GM23248 (cell line): ENCODE results near the gene STAG1. TPM values are rescaled to one million over a fixed set of nuclear protein-coding genes. Genes with fewer than 3 reads are reported as not detected.
"Not testable (repeated sequence)": the region's sequence is repeated elsewhere in the genome, so short reads cannot be mapped to it uniquely, and the experiment has no call there.

ENCODE experiments used
- DNase-seq: peaks from one replicate; pipeline ENCODE4 v3.0.0-alpha.2; 2015
- H2AFZ ChIP-seq: fragments of 200-600 bp; sonication (generic); 2 replicates; pipeline ENCODE4 v1.6.1; 2016; ENCODE audit warnings: antibody characterized with exemption
- H3F3A ChIP-seq: fragments of 200-600 bp; sonication (generic); 2 replicates; pipeline ENCODE4 v1.6.1; 2016; ENCODE audit warnings: mild to moderate bottlenecking, antibody characterized with exemption, mixed run types; ENCODE audit not compliant: insufficient read depth
- H3K27ac ChIP-seq: fragments of 200-600 bp; sonication (generic); 2 replicates; pipeline ENCODE4 v1.5.1; 2016; ENCODE audit warnings: mild to moderate bottlenecking
- H3K27me3 ChIP-seq: fragments of 200-600 bp; sonication (generic); replicated peaks from 2 replicates; pipeline ENCODE4 v1.6.1; 2016; ENCODE audit warnings: mild to moderate bottlenecking; ENCODE audit not compliant: insufficient read depth
- H3K36me3 ChIP-seq: fragments of 200-600 bp; sonication (generic); 2 replicates; pipeline ENCODE4 v1.6.1; 2016; ENCODE audit warnings: low read depth, mild to moderate bottlenecking
- H3K4me1 ChIP-seq: fragments of 200-600 bp; sonication (generic); 2 replicates; pipeline ENCODE4 v1.6.1; 2016; ENCODE audit warnings: mild to moderate bottlenecking; ENCODE audit not compliant: insufficient read depth
- H3K4me2 ChIP-seq: fragments of 200-600 bp; sonication (generic); one replicate; pipeline ENCODE4 v1.6.1; 2016; ENCODE audit warnings: mild to moderate bottlenecking; ENCODE audit not compliant: unreplicated experiment
- H3K4me3 ChIP-seq: fragments of 200-600 bp; sonication (generic); 2 replicates; pipeline ENCODE4 v1.5.1; 2016; ENCODE audit warnings: mild to moderate bottlenecking
- H3K79me2 ChIP-seq: fragments of 200-600 bp; sonication (generic); 2 replicates; pipeline ENCODE4 v1.6.1; 2016; ENCODE audit warnings: mild to moderate bottlenecking; ENCODE audit not compliant: insufficient read depth
- H3K9ac ChIP-seq: fragments of 200-600 bp; sonication (generic); 2 replicates; pipeline ENCODE4 v1.6.1; 2016; ENCODE audit warnings: mild to moderate bottlenecking
- H3K9me2 ChIP-seq: fragments of 200-600 bp; sonication (generic); 2 replicates; pipeline ENCODE4 v1.6.1; 2016; ENCODE audit warnings: mixed run types, mild to moderate bottlenecking, moderate library complexity; ENCODE audit not compliant: insufficient read depth
- H3K9me3 ChIP-seq: fragments of 200-600 bp; sonication (generic); one replicate; pipeline ENCODE4 v1.6.1; 2017; ENCODE audit warnings: low read depth
- H4K20me1 ChIP-seq: fragments of 200-600 bp; sonication (generic); 2 replicates; pipeline ENCODE4 v1.6.0; 2016; ENCODE audit not compliant: insufficient read depth
- EZH2 ChIP-seq: fragments of 200-600 bp; sonication (generic); IDR thresholded peaks from 2 replicates; pipeline ENCODE4 v1.6.1; 2018; ENCODE audit warnings: antibody characterized with exemption, mild to moderate bottlenecking; ENCODE audit not compliant: insufficient read depth, poor library complexity, severe bottlenecking
- EZH2phosphoT487 ChIP-seq: fragments of 200-600 bp; sonication (generic); IDR thresholded peaks from 2 replicates; pipeline ENCODE4 v1.6.1; 2018; ENCODE audit warnings: antibody characterized with exemption, moderate library complexity, mild to moderate bottlenecking, low read depth; ENCODE audit not compliant: insufficient read depth
- WGBS, 2 experiments: methylation state at CpG; one replicate each; pipeline ENCODE4 v1.1.6; 2015 to 2017; ENCODE audit warnings: low lambda C conversion rate in 2 of 2, low coverage in 1 of 2; ENCODE audit errors: missing lambda C conversion rate in 2 of 2; 5-methylcytosine and 5-hydroxymethylcytosine counted together
- in situ Hi-C: fragments of 300-500 bp; cut with MboI; formaldehyde crosslinking; loops from 2 replicates; pipeline ENCODE4 v1.15.0; 2020
- polyA plus RNA-seq: library from polyadenylated mRNA; unstranded; fragments of >200 nt; fragmentation: Nextera tagmentation; extraction: Ambion mirVana; gene quantifications from 2 replicates; pipeline ENCODE4 v1.2.1, GENCODE V29; 2016
- total RNA-seq: library from RNA; depleted of rRNA; stranded (reverse); fragments of >200 nt; shearing (Covaris generic); gene quantifications from 2 replicates; pipeline ENCODE4 v1.2.3, GENCODE V29; 2014

The STAG1 gene
- total and polyA plus RNA-seq, 2 experiments from 2014 or later = 21.1 to 39.7 TPM

DNA sequence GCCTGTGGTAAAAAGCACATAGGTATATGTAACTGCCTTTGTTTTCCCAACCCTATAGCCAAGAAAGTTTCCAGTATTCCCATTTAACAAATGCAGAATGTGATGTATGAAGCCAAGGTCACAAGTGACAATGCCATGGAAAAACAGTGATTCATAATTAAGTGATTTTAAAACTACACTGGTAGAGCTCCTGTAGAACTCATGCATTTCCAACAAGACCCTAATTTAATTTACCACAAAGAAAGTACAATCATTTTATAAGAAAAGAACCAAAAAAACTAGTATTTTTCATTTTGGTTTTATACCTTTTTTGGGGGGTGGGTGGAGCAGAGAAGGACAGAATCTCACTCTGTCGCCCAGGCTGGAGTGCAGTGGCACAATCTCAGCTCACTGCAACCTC, 82.0 kb downstream of the STAG1 start:
- DNase-seq = no peak
- Histone ChIP-seq H4K20me1 (peaks cover 12% of the 10 kb centered on the region; the same call in 1 of the 2 replicates), H3K9ac (no peak overlapping the region), H2AFZ (no peak overlapping the region), H3K4me1 (peaks cover 16% of the 10 kb centered on the region), H3K79me2 (peaks cover 99% of the 10 kb centered on the region), H3K27ac (no peak overlapping the region), H3K9me2 (no peaks in the 10 kb centered on the region), H3K27me3 (no peaks in the 10 kb centered on the region), H3K9me3 (no peaks in the 10 kb centered on the region), H3K4me2 (no peak overlapping the region), H3F3A (no peaks in the 10 kb centered on the region), H3K36me3 (no peaks in the 10 kb centered on the region), H3K4me3 (no peak overlapping the region)
- in situ Hi-C loops = no loop called here
- WGBS, 2 experiments = 88 to 97% methylated on average over 1 of the region's 1 CpG
- no peak for TF ChIP-seq EZH2phosphoT487
- no peak for TF ChIP-seq EZH2

DNA sequence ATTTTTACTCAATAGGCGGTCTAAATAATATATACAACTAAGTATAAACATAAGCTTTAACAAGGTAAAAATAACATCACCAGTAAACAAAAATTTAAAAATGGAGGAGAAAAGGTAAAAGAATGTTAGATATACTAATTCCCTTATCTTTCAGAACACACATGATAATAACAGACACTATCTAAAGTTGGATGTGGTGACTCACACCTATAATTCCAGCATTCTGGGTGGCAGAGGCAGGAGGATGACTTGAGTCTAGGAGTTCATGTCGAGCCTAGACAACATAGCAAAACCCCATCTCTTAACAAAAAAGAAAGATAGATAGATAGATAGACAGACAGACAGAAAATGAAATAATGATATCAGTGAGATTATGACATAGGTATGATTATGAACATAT, 85.1 kb downstream of the STAG1 start:
- no peak for TF ChIP-seq EZH2phosphoT487
- Histone ChIP-seq H3K79me2 (peaks cover 100% of the 10 kb centered on the region), H3K27ac (no peak overlapping the region), H3K4me2 (no peak overlapping the region), H3K9me2 (no peaks in the 10 kb centered on the region), H3K9ac (no peak overlapping the region), H3K27me3 (no peaks in the 10 kb centered on the region), H3K4me3 (no peak overlapping the region), H2AFZ (no peak overlapping the region), H3K4me1 (peaks cover 10% of the 10 kb centered on the region), H4K20me1 (0 out of 2 replicates have a peak, but pooled peaks cover 8% of the 10 kb centered on the region), H3F3A (no peaks in the 10 kb centered on the region), H3K36me3 (no peaks in the 10 kb centered on the region), H3K9me3 (no peaks in the 10 kb centered on the region)
- in situ Hi-C loops = no loop called here
- WGBS, 2 experiments = 99 to 100% methylated on average over 2 of the region's 2 CpGs
- peak; percentile 16 for DNase-seq

DNA sequence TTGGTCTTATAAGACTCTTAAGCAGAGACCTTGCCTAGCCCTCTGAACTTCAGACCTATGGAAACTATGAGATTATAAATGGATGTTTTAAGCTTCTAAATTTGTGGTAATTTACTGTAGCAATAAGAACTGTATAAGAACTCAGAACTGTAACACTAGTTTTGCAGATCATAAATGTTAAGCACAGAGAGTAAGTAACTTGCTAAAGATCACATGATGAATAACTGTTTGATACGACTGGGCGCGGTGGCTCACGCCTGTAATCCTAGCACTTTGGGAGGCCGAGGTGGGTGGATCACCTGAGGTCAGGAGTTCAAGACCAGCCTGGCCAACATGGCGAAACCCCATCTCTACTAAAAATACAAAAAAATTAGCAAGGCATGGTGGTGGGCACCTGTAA, 85.9 kb downstream of the STAG1 start:
- H3K9me3 ChIP-seq, H3K9ac ChIP-seq, H2AFZ ChIP-seq, H3K4me3 ChIP-seq, DNase-seq, H3K27ac ChIP-seq, H3K27me3 ChIP-seq, H3F3A ChIP-seq, H4K20me1 ChIP-seq, H3K4me1 ChIP-seq, in situ Hi-C loops, H3K4me2 ChIP-seq, H3K9me2 ChIP-seq, H3K36me3 ChIP-seq: not testable (repeated sequence)
- 98% methylated on average over 6 of the region's 6 CpGs for WGBS, 2 experiments
- peaks cover 100% of the 10 kb centered on the region for H3K79me2 ChIP-seq

DNA sequence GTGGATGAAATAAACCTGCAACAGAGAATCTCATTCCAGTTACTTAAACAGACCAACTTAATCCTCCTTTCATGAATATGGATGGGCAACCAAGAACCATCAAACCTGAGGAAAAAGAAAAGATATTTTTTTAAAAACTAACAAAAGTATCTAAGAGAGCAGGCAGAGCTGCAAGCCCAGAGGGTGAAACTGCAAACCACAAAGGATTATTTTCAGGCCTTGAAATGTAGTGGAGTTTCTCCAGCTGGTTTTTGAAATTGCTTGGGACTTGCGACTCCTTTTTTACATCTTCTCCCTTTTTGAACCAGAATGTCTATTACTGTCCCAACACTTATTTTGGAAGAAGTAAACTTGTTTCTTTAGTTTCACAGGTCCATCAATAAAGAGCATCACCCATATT, 87.4 kb downstream of the STAG1 start:
- in situ Hi-C loops = no loop called here
- 95 to 97% methylated on average over 1 of the region's 1 CpG for WGBS, 2 experiments
- TF ChIP-seq EZH2 (no peak), EZH2phosphoT487 (no peak)
- H3K9me2 ChIP-seq = no peaks in the 10 kb centered on the region
- 0 out of 2 replicates have a peak, but pooled peaks cover 3% of the 10 kb centered on the region for H4K20me1 ChIP-seq
- H2AFZ ChIP-seq = no peak overlapping the region
- peaks cover 100% of the 10 kb centered on the region for H3K79me2 ChIP-seq
- no peaks in the 10 kb centered on the region for H3K36me3 ChIP-seq
- no peak for DNase-seq
- H3K4me3 ChIP-seq = no peak overlapping the region
- no peaks in the 10 kb centered on the region for H3K4me1 ChIP-seq
- H3F3A ChIP-seq = no peaks in the 10 kb centered on the region
- H3K27ac ChIP-seq = no peak overlapping the region
- no peak overlapping the region for H3K9ac ChIP-seq
- no peak overlapping the region for H3K4me2 ChIP-seq
- no peaks in the 10 kb centered on the region for H3K9me3 ChIP-seq
- H3K27me3 ChIP-seq = no peaks in the 10 kb centered on the region

DNA sequence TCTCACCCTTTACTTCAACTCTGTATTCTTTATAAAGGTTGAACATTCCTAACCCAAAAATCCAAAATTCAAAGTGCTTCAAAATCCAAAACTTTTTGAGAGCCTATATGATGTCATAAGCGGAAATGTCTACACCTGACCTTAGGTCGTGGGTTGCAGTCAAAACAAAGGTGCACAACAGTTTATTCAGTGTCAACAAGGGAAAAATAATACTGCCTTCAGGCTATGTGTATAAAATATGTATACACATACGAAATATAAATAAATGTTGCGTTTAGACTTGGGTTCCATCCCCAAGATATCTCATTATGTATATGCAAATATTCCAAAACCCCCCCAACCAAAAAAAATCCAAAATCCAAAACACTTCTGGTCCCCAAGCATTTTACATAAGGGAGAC, 90.9 kb downstream of the STAG1 start:
- WGBS, 2 experiments = 96 to 99% methylated on average over 4 of the region's 4 CpGs
- TF ChIP-seq EZH2 (no peak), EZH2phosphoT487 (no peak)
- no peak overlapping the region for H3K4me2 ChIP-seq
- no peaks in the 10 kb centered on the region for H3K36me3 ChIP-seq
- no peaks in the 10 kb centered on the region for H3K9me3 ChIP-seq
- peaks cover 100% of the 10 kb centered on the region for H3K79me2 ChIP-seq
- H2AFZ ChIP-seq = no peak overlapping the region
- H3K4me3 ChIP-seq = no peak overlapping the region
- no peak for DNase-seq
- in situ Hi-C loops = no loop called here
- no peaks in the 10 kb centered on the region for H3K27me3 ChIP-seq
- H3K4me1 ChIP-seq = peaks cover 15% of the 10 kb centered on the region
- H3K27ac ChIP-seq = no peak overlapping the region
- no peaks in the 10 kb centered on the region for H3K9me2 ChIP-seq
- H3K9ac ChIP-seq = no peak overlapping the region
- 0 out of 2 replicates have a peak, but pooled peaks cover 12% of the 10 kb centered on the region for H3F3A ChIP-seq
- H4K20me1 ChIP-seq = 0 out of 2 replicates have a peak, but pooled peaks cover 10% of the 10 kb centered on the region
